Astrocyte (in vitro differentiated cells and primary cell): ENCODE data around the gene STX1A. TPM values are rescaled to one million over a fixed set of nuclear protein-coding genes. Genes with fewer than 3 reads are reported as not detected.

Source experiments
- DNase-seq: peaks from one replicate; pipeline ENCODE4 v3.0.0-alpha.2; 2010; ENCODE audit warnings: low read depth
- FAIRE-seq: peaks from 2 replicates; lab custom pipeline; 2011; peaks lifted over from hg19 to GRCh38; lab: Jason Lieb, UNC
- H2AFZ ChIP-seq: 2 replicates; pipeline ENCODE4 v1.6.0; 2012; ENCODE audit warnings: low read depth, low read length, inconsistent platforms
- H3K27ac ChIP-seq: 2 replicates; pipeline ENCODE4 v1.5.1; 2011; ENCODE audit warnings: low read depth, low read length, inconsistent platforms
- H3K27me3 ChIP-seq: 2 replicates; pipeline ENCODE4 v1.6.0; 2011; ENCODE audit warnings: low read length, inconsistent platforms; ENCODE audit not compliant: insufficient read depth
- H3K36me3 ChIP-seq: 2 replicates; pipeline ENCODE4 v1.5.1; 2011; ENCODE audit warnings: low read length, inconsistent platforms; ENCODE audit not compliant: insufficient read depth
- H3K4me1 ChIP-seq: 2 replicates; pipeline ENCODE4 v1.5.1; 2011; ENCODE audit warnings: low read length, inconsistent platforms; ENCODE audit not compliant: insufficient read depth
- H3K4me2 ChIP-seq: 2 replicates; pipeline ENCODE4 v1.6.0; 2012; ENCODE audit warnings: low read length, inconsistent platforms
- H3K4me3 ChIP-seq: 2 replicates; pipeline ENCODE4 v1.5.1; 2011; ENCODE audit warnings: low read depth, mild to moderate bottlenecking, low read length, inconsistent platforms; ENCODE audit not compliant: insufficient read depth
- H3K79me2 ChIP-seq: 2 replicates; pipeline ENCODE4 v1.6.0; 2012; ENCODE audit warnings: mild to moderate bottlenecking, low read length, inconsistent platforms; ENCODE audit not compliant: insufficient read depth
- H3K9ac ChIP-seq: 2 replicates; pipeline ENCODE4 v1.6.0; 2012; ENCODE audit warnings: mild to moderate bottlenecking, low read length, inconsistent platforms
- H3K9me3 ChIP-seq: 2 replicates; pipeline ENCODE4 v1.5.1; 2012; ENCODE audit warnings: low read depth, mild to moderate bottlenecking, low read length, inconsistent platforms; ENCODE audit not compliant: insufficient read depth
- H4K20me1 ChIP-seq: 2 replicates; pipeline ENCODE4 v1.6.0; 2012; ENCODE audit warnings: low read length, inconsistent platforms; ENCODE audit not compliant: insufficient read depth
- H3K27ac Mint-ChIP-seq: one replicate; pipeline ENCODE4 v1.8.0; 2021; ENCODE audit warnings: mild to moderate bottlenecking, mixed read lengths; ENCODE audit not compliant: unreplicated experiment
- H3K27me3 Mint-ChIP-seq: one replicate; pipeline ENCODE4 v1.8.0; 2021; ENCODE audit warnings: low read depth, mixed read lengths; ENCODE audit not compliant: unreplicated experiment
- H3K36me3 Mint-ChIP-seq: one replicate; pipeline ENCODE4 v1.8.0; 2021; ENCODE audit warnings: low read depth, mixed read lengths; ENCODE audit not compliant: unreplicated experiment
- H3K4me1 Mint-ChIP-seq: one replicate; pipeline ENCODE4 v1.8.0; 2021; ENCODE audit warnings: low read depth, mixed read lengths; ENCODE audit not compliant: unreplicated experiment
- H3K4me3 Mint-ChIP-seq: one replicate; pipeline ENCODE4 v1.8.0; 2021; ENCODE audit warnings: mild to moderate bottlenecking, moderate library complexity, mixed read lengths; ENCODE audit not compliant: unreplicated experiment
- H3K9me3 Mint-ChIP-seq: one replicate; pipeline ENCODE4 v1.8.0; 2021; ENCODE audit warnings: mild to moderate bottlenecking, mixed read lengths; ENCODE audit not compliant: unreplicated experiment
- EZH2 ChIP-seq: IDR thresholded peaks from 2 replicates; pipeline ENCODE4 v1.6.1; 2012; ENCODE audit warnings: mild to moderate bottlenecking, low read length, inconsistent platforms; ENCODE audit not compliant: insufficient read depth
- total RNA-seq: library from RNA; stranded (reverse); gene quantifications from 2 replicates; pipeline ENCODE4 v1.2.1, GENCODE V29; 2021
- TF ChIP-seq, protein P1 (sequence below): IDR thresholded peaks from 2 replicates; pipeline ENCODE4 v1.5.1; 2011; ENCODE audit warnings: low read depth, mild to moderate bottlenecking, inconsistent platforms, low read length, moderate library complexity; ENCODE audit not compliant: insufficient read depth

STX1A gene
- total RNA-seq, 1 donor from 2014 or later: 19.7 TPM

DNA sequence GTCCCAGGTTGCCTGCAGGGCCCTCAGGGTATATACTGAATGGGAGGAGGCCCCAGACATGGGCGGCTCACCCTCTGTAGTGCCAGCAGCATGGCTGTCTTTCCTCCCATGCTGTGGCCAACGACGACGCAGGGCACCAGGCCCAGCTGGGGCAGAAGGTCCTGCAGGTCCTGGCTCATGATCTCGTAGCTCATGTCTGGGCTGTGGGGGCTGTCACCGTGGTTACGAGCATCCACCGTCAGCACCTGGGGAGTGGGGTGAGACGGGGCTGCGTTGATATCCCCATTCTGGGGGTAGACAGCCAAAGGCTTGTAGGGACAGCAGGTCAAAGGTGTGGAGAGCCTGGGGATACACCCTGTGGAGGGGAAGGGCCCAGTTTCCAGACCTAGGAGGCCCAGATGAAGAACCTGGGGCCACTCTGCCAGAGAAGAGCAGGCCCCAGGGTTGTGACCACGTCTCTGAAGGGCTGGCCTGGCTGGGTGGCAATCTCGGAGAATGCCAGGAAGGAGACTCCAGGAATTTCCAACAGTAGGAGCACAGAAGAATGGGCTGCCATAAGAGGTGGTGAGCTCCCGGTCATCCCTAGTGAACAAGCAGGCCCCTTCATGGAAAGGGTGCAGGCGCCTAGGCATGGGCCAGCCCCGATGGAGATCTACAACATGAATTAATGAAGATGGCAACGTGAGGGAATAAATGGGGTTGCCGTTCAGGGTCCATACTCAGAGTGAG lies 18.2 kb upstream of the STX1A start:
- Histone ChIP-seq H3K4me3 (peak overlapping the region; percentile 42), H3K27ac (no peak overlapping the region), H3K4me2 (peak overlapping the region; percentile 98), H4K20me1 (peaks cover 8% of the 10 kb centered on the region), H3K4me1 (peaks cover 12% of the 10 kb centered on the region), H3K9me3 (no peaks in the 10 kb centered on the region), H3K27me3 (no peaks in the 10 kb centered on the region), H3K9ac (peak overlapping the region; percentile 86), H2AFZ (no peak overlapping the region), H3K79me2 (peaks cover 7% of the 10 kb centered on the region), H3K36me3 (no peaks in the 10 kb centered on the region)
- TF ChIP-seq, protein P1, sequence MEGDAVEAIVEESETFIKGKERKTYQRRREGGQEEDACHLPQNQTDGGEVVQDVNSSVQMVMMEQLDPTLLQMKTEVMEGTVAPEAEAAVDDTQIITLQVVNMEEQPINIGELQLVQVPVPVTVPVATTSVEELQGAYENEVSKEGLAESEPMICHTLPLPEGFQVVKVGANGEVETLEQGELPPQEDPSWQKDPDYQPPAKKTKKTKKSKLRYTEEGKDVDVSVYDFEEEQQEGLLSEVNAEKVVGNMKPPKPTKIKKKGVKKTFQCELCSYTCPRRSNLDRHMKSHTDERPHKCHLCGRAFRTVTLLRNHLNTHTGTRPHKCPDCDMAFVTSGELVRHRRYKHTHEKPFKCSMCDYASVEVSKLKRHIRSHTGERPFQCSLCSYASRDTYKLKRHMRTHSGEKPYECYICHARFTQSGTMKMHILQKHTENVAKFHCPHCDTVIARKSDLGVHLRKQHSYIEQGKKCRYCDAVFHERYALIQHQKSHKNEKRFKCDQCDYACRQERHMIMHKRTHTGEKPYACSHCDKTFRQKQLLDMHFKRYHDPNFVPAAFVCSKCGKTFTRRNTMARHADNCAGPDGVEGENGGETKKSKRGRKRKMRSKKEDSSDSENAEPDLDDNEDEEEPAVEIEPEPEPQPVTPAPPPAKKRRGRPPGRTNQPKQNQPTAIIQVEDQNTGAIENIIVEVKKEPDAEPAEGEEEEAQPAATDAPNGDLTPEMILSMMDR: no peak
- no peak for TF ChIP-seq EZH2
- H3K27ac Mint-ChIP-seq: no peak overlapping the region
- DNase-seq (no peak), FAIRE-seq (no peak)
- H3K36me3 Mint-ChIP-seq: no peaks in the 10 kb centered on the region
- H3K4me3 Mint-ChIP-seq: peak overlapping the region; percentile 92
- no peaks in the 10 kb centered on the region for H3K9me3 Mint-ChIP-seq
- peaks cover 5% of the 10 kb centered on the region for H3K4me1 Mint-ChIP-seq
- peaks cover 7% of the 10 kb centered on the region for H3K27me3 Mint-ChIP-seq

DNA sequence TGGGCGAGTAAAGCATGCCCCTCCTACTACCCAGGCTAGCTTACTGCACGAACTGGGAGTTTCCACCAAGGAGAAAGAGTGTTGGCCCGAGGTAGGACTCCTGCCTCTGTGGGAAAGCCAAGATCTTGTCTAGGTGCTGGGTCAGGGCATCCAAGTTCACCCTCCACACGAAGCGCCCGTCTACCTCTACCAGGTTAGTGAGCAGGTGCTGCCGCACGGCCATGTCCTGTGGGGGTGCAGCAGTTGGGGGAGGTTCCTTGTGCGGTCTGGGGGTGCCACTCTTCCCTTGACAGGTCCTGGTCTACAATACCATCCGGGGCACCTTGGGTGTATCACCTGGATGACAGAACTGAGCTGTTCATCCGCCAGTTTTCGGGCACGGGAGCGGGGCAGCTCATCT lies 17.4 kb upstream of the STX1A start:
- Histone ChIP-seq H4K20me1 (peaks cover 8% of the 10 kb centered on the region), H3K4me1 (peaks cover 12% of the 10 kb centered on the region), H3K27ac (no peak overlapping the region), H3K9me3 (no peaks in the 10 kb centered on the region), H2AFZ (no peak overlapping the region), H3K36me3 (no peaks in the 10 kb centered on the region), H3K27me3 (no peaks in the 10 kb centered on the region), H3K4me3 (no peak overlapping the region), H3K79me2 (peaks cover 7% of the 10 kb centered on the region), H3K4me2 (no peak overlapping the region), H3K9ac (no peak overlapping the region)
- Mint-ChIP-seq H3K27me3 (peaks cover 7% of the 10 kb centered on the region), H3K4me3 (no peak overlapping the region), H3K27ac (no peak overlapping the region), H3K4me1 (peaks cover 5% of the 10 kb centered on the region), H3K9me3 (no peaks in the 10 kb centered on the region), H3K36me3 (no peaks in the 10 kb centered on the region)
- TF ChIP-seq, protein P1: no peak
- TF ChIP-seq EZH2: no peak
- DNase-seq (no peak), FAIRE-seq (no peak)

DNA sequence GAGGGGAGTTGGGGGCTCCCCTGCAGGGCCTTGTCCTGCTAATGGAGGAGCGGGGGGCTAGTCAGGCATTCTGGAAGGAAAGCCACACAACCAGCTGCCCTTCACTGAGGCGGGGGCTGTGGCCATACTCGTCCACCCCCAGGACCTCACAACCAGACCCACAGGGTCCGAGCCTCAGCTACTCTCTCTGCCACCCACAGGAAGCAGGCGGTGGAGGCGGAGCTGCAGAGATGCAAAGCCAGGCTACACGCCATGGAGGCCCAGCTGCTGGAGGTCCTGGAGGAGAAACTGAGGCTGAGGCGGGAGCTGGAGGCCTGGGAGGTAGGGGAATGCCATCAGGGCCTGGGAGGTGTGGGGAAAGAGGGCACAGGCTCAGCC lies 16.0 kb upstream of the STX1A start:
- Histone ChIP-seq H3K27ac (no peak overlapping the region), H3K4me3 (no peak overlapping the region), H2AFZ (no peak overlapping the region), H3K79me2 (peaks cover 7% of the 10 kb centered on the region), H3K9ac (no peak overlapping the region), H4K20me1 (peaks cover 8% of the 10 kb centered on the region), H3K4me2 (no peak overlapping the region), H3K4me1 (peaks cover 12% of the 10 kb centered on the region), H3K27me3 (no peaks in the 10 kb centered on the region), H3K36me3 (no peaks in the 10 kb centered on the region), H3K9me3 (no peaks in the 10 kb centered on the region)
- DNase-seq (no peak), FAIRE-seq (no peak)
- no peak for TF ChIP-seq EZH2
- TF ChIP-seq, protein P1: no peak
- H3K36me3 Mint-ChIP-seq: no peaks in the 10 kb centered on the region
- no peak overlapping the region for H3K4me3 Mint-ChIP-seq
- no peak overlapping the region for H3K27ac Mint-ChIP-seq
- peaks cover 5% of the 10 kb centered on the region for H3K27me3 Mint-ChIP-seq
- H3K4me1 Mint-ChIP-seq: peaks cover 5% of the 10 kb centered on the region
- H3K9me3 Mint-ChIP-seq: no peaks in the 10 kb centered on the region
